HepG2 (cell line): ENCODE data around the gene CCDC33. TPM values are rescaled to one million over a fixed set of nuclear protein-coding genes. Genes with fewer than 3 reads are reported as not detected.

Experiments
- HDAC6 ChIP-seq: fragments of 200-600 bp; sonication (generic); IDR thresholded peaks from 2 replicates; pipeline ENCODE4 v1.7.0; 2017; ENCODE audit warnings: mild to moderate bottlenecking, antibody characterized with exemption, low read length, low read depth
- HHEX ChIP-seq: IDR thresholded peaks from 2 replicates; pipeline ENCODE4 v1.6.1; 2016; ENCODE audit warnings: control low read depth
- KDM3A ChIP-seq: IDR thresholded peaks from 2 replicates; pipeline ENCODE4 v1.6.1; 2018; ENCODE audit warnings: low read depth, missing compliant biosample characterization
- KMT2B ChIP-seq: IDR thresholded peaks from 2 replicates; pipeline ENCODE4 v1.6.1; 2016; ENCODE audit warnings: missing genetic modification reagents, missing compliant biosample characterization
- SOX13 ChIP-seq, 3 experiments: fragments of 450-650 bp in 1 of 3; sonication (generic) in 1 of 3; formaldehyde crosslinking in 1 of 3; IDR thresholded peaks in 2 of 3; conservative IDR thresholded peaks in 1 of 3; 2 replicates each; pipeline versions ENCODE4 v1.5.0 to v1.6.1; 2016 to 2020; ENCODE audit warnings: antibody characterized with exemption in 1 of 3, mild to moderate bottlenecking in 1 of 3, missing compliant biosample characterization in 1 of 3, missing genetic modification reagents in 1 of 3, moderate library complexity in 1 of 3
- SPEN ChIP-seq: sonication (generic); formaldehyde crosslinking; IDR thresholded peaks from 2 replicates; pipeline ENCODE4 v1.5.1; 2020; ENCODE audit warnings: low read depth, mild to moderate bottlenecking, missing genetic modification reagents
- TBP ChIP-seq: sonication (generic); formaldehyde crosslinking; IDR thresholded peaks from 2 replicates; pipeline ENCODE4 v1.5.0; 2020; ENCODE audit warnings: missing genetic modification reagents
- TCF7L2 ChIP-seq: IDR thresholded peaks from 2 replicates; pipeline ENCODE4 v1.6.1; 2011; ENCODE audit warnings: mild to moderate bottlenecking, low read depth, low read length, moderate library complexity
- YEATS2 ChIP-seq: sonication (generic); formaldehyde crosslinking; IDR thresholded peaks from 2 replicates; pipeline ENCODE4 v1.4.0; 2020; ENCODE audit warnings: missing genetic modification reagents, borderline replicate concordance
- ZFP36 ChIP-seq: fragments of 150-350 bp; IDR thresholded peaks from 2 replicates; pipeline ENCODE4 v1.6.1; 2018; ENCODE audit warnings: borderline replicate concordance, low read length, low read depth; ENCODE audit not compliant: partially characterized antibody
- ZFP36L1 ChIP-seq: sonication (generic); formaldehyde crosslinking; IDR thresholded peaks from 2 replicates; pipeline ENCODE4 v1.8.0; 2022; ENCODE audit warnings: mild to moderate bottlenecking, missing genetic modification reagents, moderate library complexity
- ZFP36L2 ChIP-seq: sonication (generic); formaldehyde crosslinking; IDR thresholded peaks from 2 replicates; pipeline ENCODE4 v1.4.0; 2020; ENCODE audit warnings: missing genetic modification reagents
- ZFX ChIP-seq: sonication (generic); formaldehyde crosslinking; IDR thresholded peaks from 2 replicates; pipeline ENCODE4 v1.4.0; 2020; ENCODE audit warnings: mild to moderate bottlenecking, low read depth, missing genetic modification reagents, moderate library complexity
- ZFY ChIP-seq: sonication (generic); formaldehyde crosslinking; IDR thresholded peaks from 2 replicates; pipeline ENCODE4 v1.4.0; 2020; ENCODE audit warnings: missing genetic modification reagents
- ZNF224 ChIP-seq: sonication (generic); formaldehyde crosslinking; IDR thresholded peaks from 2 replicates; pipeline ENCODE4 v1.5.0; 2020; ENCODE audit warnings: mild to moderate bottlenecking, missing genetic modification reagents
- ZNF256 ChIP-seq: sonication (generic); formaldehyde crosslinking; conservative IDR thresholded peaks from 2 replicates; pipeline ENCODE4 v1.4.0; 2020; ENCODE audit warnings: missing genetic modification reagents
- ZNF3 ChIP-seq: IDR thresholded peaks from 2 replicates; pipeline ENCODE4 v1.7.0; 2017; ENCODE audit warnings: inconsistent platforms
- ZNF331 ChIP-seq: sonication (generic); formaldehyde crosslinking; IDR thresholded peaks from 2 replicates; pipeline ENCODE4 v1.4.0; 2020; ENCODE audit warnings: missing genetic modification reagents
- ZNF577 ChIP-seq: sonication (generic); formaldehyde crosslinking; IDR thresholded peaks from 2 replicates; pipeline ENCODE4 v1.4.0; 2020; ENCODE audit warnings: mild to moderate bottlenecking, low read depth, missing genetic modification reagents, borderline replicate concordance
- ZNF891 ChIP-seq: sonication (generic); formaldehyde crosslinking; IDR thresholded peaks from 2 replicates; pipeline ENCODE4 v1.5.0; 2020; ENCODE audit warnings: mild to moderate bottlenecking, missing genetic modification reagents
- ZSCAN20 ChIP-seq: sonication (generic); formaldehyde crosslinking; IDR thresholded peaks from 2 replicates; pipeline ENCODE4 v1.4.0; 2020; ENCODE audit warnings: missing genetic modification reagents, mild to moderate bottlenecking, borderline replicate concordance
- ZSCAN30 ChIP-seq: sonication (generic); formaldehyde crosslinking; IDR thresholded peaks from 2 replicates; pipeline ENCODE4 v1.5.0; 2020; ENCODE audit warnings: mild to moderate bottlenecking, missing genetic modification reagents
- polyA plus RNA-seq, 8 experiments: library from polyadenylated mRNA; depleted of rRNA in 3 of 8; stranded (reverse) in 7 of 8; unstranded in 1 of 8; fragments of >200 nt; fragmentation: Illumina TruSeq in 4 of 8; extraction: Trizol in 4 of 8; gene quantifications; 2 replicates each; pipeline versions ENCODE4 v1.2.1 to v1.2.3, GENCODE V29; 2011 to 2016; ENCODE audit warnings: low read depth in 4 of 8, missing spikeins in 1 of 8, mixed read lengths in 1 of 8; ENCODE audit not compliant: insufficient read depth in 1 of 8
- total RNA-seq, 5 experiments: library from RNA; depleted of rRNA; stranded (reverse); fragments of >200 nt; fragmentation: Illumina TruSeq; extraction: Trizol; gene quantifications; 2 replicates each; pipeline ENCODE4 v1.2.3, GENCODE V29; 2016; ENCODE audit warnings: low read depth in 1 of 5
- TF ChIP-seq, protein P1 (sequence below): sonication (generic); formaldehyde crosslinking; IDR thresholded peaks from 2 replicates; pipeline ENCODE4 v1.4.0; 2020; ENCODE audit warnings: mild to moderate bottlenecking, missing genetic modification reagents, borderline replicate concordance
- TF ChIP-seq, protein P2 (sequence below): sonication (generic); formaldehyde crosslinking; IDR thresholded peaks from 2 replicates; pipeline ENCODE4 v1.4.0; 2020; ENCODE audit warnings: missing genetic modification reagents, low read depth, mild to moderate bottlenecking, borderline replicate concordance
- TF ChIP-seq, protein P3 (sequence below): sonication (generic); formaldehyde crosslinking; IDR thresholded peaks from 2 replicates; pipeline ENCODE4 v1.5.1; 2020; ENCODE audit warnings: missing genetic modification reagents, mild to moderate bottlenecking, borderline replicate concordance
- TF ChIP-seq, protein P4 (sequence below): sonication (generic); formaldehyde crosslinking; IDR thresholded peaks from 2 replicates; pipeline ENCODE4 v1.4.0; 2020; ENCODE audit warnings: missing genetic modification reagents

Gene CCDC33
- total and polyA plus RNA-seq, 2 of the 13 experiments (the other 11 are each of a cell fraction or from before 2014, with no cell fraction given) = 0.30 TPM; not detected in 1

DNA sequence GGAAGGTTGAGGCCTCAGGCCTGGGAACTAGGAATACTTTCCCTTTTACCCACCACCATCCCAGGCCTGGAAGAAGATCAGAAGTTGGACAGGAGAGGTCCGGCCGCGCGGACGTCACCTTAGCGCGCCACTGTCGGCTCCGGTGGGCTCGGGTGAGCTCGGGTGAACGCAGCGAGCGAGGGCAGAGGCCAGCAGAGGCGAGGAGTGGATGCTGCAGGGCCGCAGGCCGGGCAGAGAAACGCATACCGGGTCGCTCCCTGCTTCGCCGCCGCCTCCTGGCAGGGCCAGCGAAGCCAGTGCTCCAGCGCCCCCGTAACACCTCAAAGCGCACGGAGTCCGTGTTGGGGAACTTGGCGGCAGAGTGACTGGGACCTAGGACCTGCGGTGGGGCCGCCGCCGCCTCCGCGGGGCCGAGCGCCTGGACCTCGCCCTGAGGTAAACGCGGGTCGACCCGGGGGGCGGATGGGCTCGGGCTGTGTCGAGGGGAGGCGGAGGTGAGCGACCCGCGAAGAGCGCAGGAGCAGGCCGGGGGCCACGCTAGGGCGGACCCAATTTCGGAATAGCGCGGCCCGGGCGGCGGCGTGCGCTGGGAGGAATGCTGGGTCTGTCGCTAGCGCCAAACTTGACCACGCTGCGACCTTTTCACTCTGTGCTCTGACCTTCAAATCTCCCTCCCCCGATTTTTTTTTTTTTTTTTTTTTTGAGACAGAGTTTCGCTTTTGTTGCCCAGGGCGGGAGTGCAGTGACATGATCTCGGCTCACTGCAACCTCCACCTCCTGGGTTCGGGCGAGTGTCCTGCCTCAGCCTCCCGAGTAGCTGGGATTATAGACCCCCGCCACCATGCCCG is 129.7 kb downstream of the CCDC33 start (continued):
- TF ChIP-seq, protein P1, sequence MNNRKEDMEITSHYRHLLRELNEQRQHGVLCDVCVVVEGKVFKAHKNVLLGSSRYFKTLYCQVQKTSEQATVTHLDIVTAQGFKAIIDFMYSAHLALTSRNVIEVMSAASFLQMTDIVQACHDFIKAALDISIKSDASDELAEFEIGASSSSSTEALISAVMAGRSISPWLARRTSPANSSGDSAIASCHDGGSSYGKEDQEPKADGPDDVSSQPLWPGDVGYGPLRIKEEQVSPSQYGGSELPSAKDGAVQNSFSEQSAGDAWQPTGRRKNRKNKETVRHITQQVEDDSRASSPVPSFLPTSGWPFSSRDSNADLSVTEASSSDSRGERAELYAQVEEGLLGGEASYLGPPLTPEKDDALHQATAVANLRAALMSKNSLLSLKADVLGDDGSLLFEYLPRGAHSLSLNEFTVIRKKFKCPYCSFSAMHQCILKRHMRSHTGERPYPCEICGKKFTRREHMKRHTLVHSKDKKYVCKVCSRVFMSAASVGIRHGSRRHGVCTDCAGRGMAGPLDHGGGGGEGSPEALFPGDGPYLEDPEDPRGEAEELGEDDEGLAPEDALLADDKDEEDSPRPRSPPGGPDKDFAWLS = no peak
- TF ChIP-seq ZFX (peak; percentile 94), SOX13 (IDR thresholded peaks at IDR 0.05) (no peak), SOX13 (CRISPR knock-in tag; conservative IDR thresholded peaks at IDR 0.05 in 1 of 2, IDR thresholded peaks at IDR 0.05 in 1 of 2) (no peak; a peak in 1 of 4 replicates), TCF7L2 (no peak), ZFP36 (no peak), KDM3A (CRISPR knock-in tag) (no peak), ZNF331 (CRISPR knock-in tag) (no peak), ZSCAN30 (CRISPR knock-in tag) (no peak), SPEN (CRISPR knock-in tag) (peak; percentile 47; the same call in 1 of the 2 replicates), ZFY (CRISPR knock-in tag) (peak; percentile 90), HDAC6 (no peak), ZSCAN20 (CRISPR knock-in tag) (no peak), ZNF577 (CRISPR knock-in tag) (no peak), HHEX (CRISPR knock-in tag) (no peak), ZFP36L2 (CRISPR knock-in tag) (no peak), ZNF224 (CRISPR knock-in tag) (no peak), ZNF256 (no peak), ZFP36L1 (no peak), KMT2B (CRISPR knock-in tag) (peak; percentile 45), YEATS2 (CRISPR knock-in tag) (peak; percentile 43; the same call in 1 of the 2 replicates), ZNF3 (CRISPR knock-in tag) (no peak), TBP (CRISPR knock-in tag) (no peak), ZNF891 (CRISPR knock-in tag) (no peak; the same call in 1 of the 2 replicates)
- TF ChIP-seq, protein P2, sequence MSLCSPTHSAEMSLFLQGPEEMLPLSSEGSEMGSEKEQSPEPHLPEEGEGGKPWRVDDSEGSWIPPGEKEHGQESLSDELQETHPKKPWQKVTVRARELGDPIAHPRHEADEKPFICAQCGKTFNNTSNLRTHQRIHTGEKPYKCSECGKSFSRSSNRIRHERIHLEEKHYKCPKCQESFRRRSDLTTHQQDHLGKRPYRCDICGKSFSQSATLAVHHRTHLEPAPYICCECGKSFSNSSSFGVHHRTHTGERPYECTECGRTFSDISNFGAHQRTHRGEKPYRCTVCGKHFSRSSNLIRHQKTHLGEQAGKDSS = peak; percentile 74; the same call in 1 of the 2 replicates
- TF ChIP-seq, protein P3, sequence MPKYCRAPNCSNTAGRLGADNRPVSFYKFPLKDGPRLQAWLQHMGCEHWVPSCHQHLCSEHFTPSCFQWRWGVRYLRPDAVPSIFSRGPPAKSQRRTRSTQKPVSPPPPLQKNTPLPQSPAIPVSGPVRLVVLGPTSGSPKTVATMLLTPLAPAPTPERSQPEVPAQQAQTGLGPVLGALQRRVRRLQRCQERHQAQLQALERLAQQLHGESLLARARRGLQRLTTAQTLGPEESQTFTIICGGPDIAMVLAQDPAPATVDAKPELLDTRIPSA (CRISPR knock-in tag) = peak; percentile 54; the same call in 1 of the 2 replicates
- TF ChIP-seq, protein P4, sequence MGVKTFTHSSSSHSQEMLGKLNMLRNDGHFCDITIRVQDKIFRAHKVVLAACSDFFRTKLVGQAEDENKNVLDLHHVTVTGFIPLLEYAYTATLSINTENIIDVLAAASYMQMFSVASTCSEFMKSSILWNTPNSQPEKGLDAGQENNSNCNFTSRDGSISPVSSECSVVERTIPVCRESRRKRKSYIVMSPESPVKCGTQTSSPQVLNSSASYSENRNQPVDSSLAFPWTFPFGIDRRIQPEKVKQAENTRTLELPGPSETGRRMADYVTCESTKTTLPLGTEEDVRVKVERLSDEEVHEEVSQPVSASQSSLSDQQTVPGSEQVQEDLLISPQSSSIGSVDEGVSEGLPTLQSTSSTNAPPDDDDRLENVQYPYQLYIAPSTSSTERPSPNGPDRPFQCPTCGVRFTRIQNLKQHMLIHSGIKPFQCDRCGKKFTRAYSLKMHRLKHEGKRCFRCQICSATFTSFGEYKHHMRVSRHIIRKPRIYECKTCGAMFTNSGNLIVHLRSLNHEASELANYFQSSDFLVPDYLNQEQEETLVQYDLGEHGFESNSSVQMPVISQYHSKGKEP (CRISPR knock-in tag) = no peak
